HL-60 (cell line): ENCODE measurements around the gene WASHC2A.
"Not testable (repeated sequence)": the region's sequence is repeated elsewhere in the genome, so short reads cannot be mapped to it uniquely, and the experiment has no call there.

Source experiments
- CTCF ChIP-seq: IDR thresholded peaks from one replicate; pipeline ENCODE4 v1.5.1; 2011; ENCODE audit warnings: low read length, control low read depth, inconsistent platforms; ENCODE audit not compliant: insufficient read depth
- GABPA ChIP-seq: IDR thresholded peaks from 2 replicates; pipeline ENCODE4 v1.6.1; 2012; ENCODE audit warnings: low read depth
- POLR2AphosphoS5 ChIP-seq: IDR thresholded peaks from 2 replicates; pipeline ENCODE4 v1.6.1; 2012; ENCODE audit warnings: low read depth
- REST ChIP-seq: IDR thresholded peaks from 2 replicates; pipeline ENCODE4 v1.6.1; 2012; ENCODE audit warnings: low read depth; ENCODE audit not compliant: insufficient replicate concordance

- not testable (repeated sequence) for TF ChIP-seq CTCF, POLR2AphosphoS5, REST, GABPA
These were observed 7.8 kb downstream of the WASHC2A start for GRCh38 chr10:50075544-50075943.
